Stimulated activated CD8-positive, alpha-beta memory T cell treated with anti-CD3 and anti-CD28 coated beads, Interleukin-7, amount 100 ng/mL, for 1 hour (primary cell): ENCODE measurements around the gene OTOS.
A peak's percentile ranks its signal among the peaks of the same experiment; 100 is the strongest.

Source experiments
- DNase-seq, 2 donors: peaks; one replicate each; pipeline ENCODE4 v3.0.0-alpha.2; 2020; ENCODE audit warnings: low read depth in 2 of 2

OTOS gene

GRCh38 chr2:240151477-240152031 is 11.1 kb upstream of the OTOS start:
- no peak for DNase-seq

GRCh38 chr2:240149943-240150784 is 9.7 kb upstream of the OTOS start:
- DNase-seq, result no peak

- no peak for DNase-seq
Measured at GRCh38 chr2:240147911-240148587, 7.6 kb upstream of the OTOS start.

- DNase-seq, result no peak
Measured at GRCh38 chr2:240147382-240147781, 6.9 kb upstream of the OTOS start.

GRCh38 chr2:240146627-240147278 is 6.3 kb upstream of the OTOS start:
- no peak for DNase-seq

GRCh38 chr2:240146141-240146561 is 5.7 kb upstream of the OTOS start:
- no peak for DNase-seq

- DNase-seq, result no peak
Measured at GRCh38 chr2:240145461-240145860, 5.0 kb upstream of the OTOS start.

- no peak for DNase-seq
Measured at GRCh38 chr2:240144649-240145261, 4.3 kb upstream of the OTOS start.

GRCh38 chr2:240143801-240144648 is 3.6 kb upstream of the OTOS start:
- DNase-seq, result peak; percentile 66 to 78

- no peak for DNase-seq
Measured at GRCh38 chr2:240143276-240143675, 2.8 kb upstream of the OTOS start.

- no peak for DNase-seq
Measured at GRCh38 chr2:240142859-240143258, 2.4 kb upstream of the OTOS start.

GRCh38 chr2:240142256-240142775 is 1.9 kb upstream of the OTOS start:
- DNase-seq, result no peak

GRCh38 chr2:240141736-240142135 is 1.3 kb upstream of the OTOS start:
- no peak for DNase-seq

GRCh38 chr2:240140920-240141319 is 462 bp upstream of the OTOS start:
- DNase-seq, result no peak

GRCh38 chr2:240139666-240140393 is 628 bp downstream of the OTOS start:
- DNase-seq, result no peak

- DNase-seq, result no peak
Measured at GRCh38 chr2:240139011-240139441, 1.4 kb downstream of the OTOS start.

- no peak for DNase-seq
Measured at GRCh38 chr2:240138254-240138984, 2.0 kb downstream of the OTOS start.

GRCh38 chr2:240137596-240138253 is 2.7 kb downstream of the OTOS start:
- DNase-seq, result no peak
